ENCODE data around the gene PTRH1.

The PTRH1 gene

GRCh38 chr9:127705577-127706379 lies 9.7 kb downstream of the PTRH1 start:
- FAIRE-seq, result no peak
- no peak for TF ChIP-seq POLR2A (IDR thresholded peaks at IDR 0.05; ENCODE audit: low read depth, low read length)
- no peak for DNase-seq (ENCODE audit: insufficient read length, low spot score)

GRCh38 chr9:127703289-127703946 lies 12.0 kb downstream of the PTRH1 start:
- no peak for FAIRE-seq
- no peak for DNase-seq (ENCODE audit: insufficient read length, low spot score)
- TF ChIP-seq POLR2A (IDR thresholded peaks at IDR 0.05; ENCODE audit: low read depth, low read length), result no peak

- TF ChIP-seq POLR2A (IDR thresholded peaks at IDR 0.05; ENCODE audit: low read depth, low read length), result no peak
- DNase-seq (ENCODE audit: insufficient read length, low spot score) (no peak), FAIRE-seq (no peak)
Observed at GRCh38 chr9:127700594-127701255, 14.7 kb downstream of the PTRH1 start.

- no peak for TF ChIP-seq POLR2A (IDR thresholded peaks at IDR 0.05; ENCODE audit: low read depth, low read length)
- FAIRE-seq (no peak), DNase-seq (ENCODE audit: insufficient read length, low spot score) (no peak)
Observed at GRCh38 chr9:127700140-127700539, 15.3 kb downstream of the PTRH1 start.

GRCh38 chr9:127698985-127699670 lies 16.3 kb downstream of the PTRH1 start:
- no peak for TF ChIP-seq POLR2A (IDR thresholded peaks at IDR 0.05; ENCODE audit: low read depth, low read length)
- FAIRE-seq, result no peak
- no peak for DNase-seq (ENCODE audit: insufficient read length, low spot score)

GRCh38 chr9:127698386-127698785 lies 17.1 kb downstream of the PTRH1 start:
- TF ChIP-seq POLR2A (IDR thresholded peaks at IDR 0.05; ENCODE audit: low read depth, low read length), result no peak
- FAIRE-seq (no peak), DNase-seq (ENCODE audit: insufficient read length, low spot score) (no peak)

- no peak for FAIRE-seq
- DNase-seq (ENCODE audit: insufficient read length, low spot score), result no peak
- TF ChIP-seq POLR2A (IDR thresholded peaks at IDR 0.05; ENCODE audit: low read depth, low read length), result no peak
Observed at GRCh38 chr9:127697575-127697974, 17.9 kb downstream of the PTRH1 start.

GRCh38 chr9:127694890-127695720 lies 20.4 kb downstream of the PTRH1 start:
- FAIRE-seq, result no peak
- no peak for DNase-seq (ENCODE audit: insufficient read length, low spot score)
- TF ChIP-seq POLR2A (IDR thresholded peaks at IDR 0.05; ENCODE audit: low read depth, low read length), result no peak

- DNase-seq (ENCODE audit: insufficient read length, low spot score) (no peak), FAIRE-seq (no peak)
- TF ChIP-seq POLR2A (IDR thresholded peaks at IDR 0.05; ENCODE audit: low read depth, low read length), result no peak
Observed at GRCh38 chr9:127693697-127694096, 21.8 kb downstream of the PTRH1 start.

GRCh38 chr9:127693143-127693542 lies 22.3 kb downstream of the PTRH1 start:
- DNase-seq (ENCODE audit: insufficient read length, low spot score) (no peak), FAIRE-seq (no peak)
- no peak for TF ChIP-seq POLR2A (IDR thresholded peaks at IDR 0.05; ENCODE audit: low read depth, low read length)

GRCh38 chr9:127692071-127692470 lies 23.4 kb downstream of the PTRH1 start:
- no peak for TF ChIP-seq POLR2A (IDR thresholded peaks at IDR 0.05; ENCODE audit: low read depth, low read length)
- DNase-seq (ENCODE audit: insufficient read length, low spot score) (no peak), FAIRE-seq (no peak)

GRCh38 chr9:127690735-127691134 lies 24.7 kb downstream of the PTRH1 start:
- FAIRE-seq, result no peak
- DNase-seq (ENCODE audit: insufficient read length, low spot score), result no peak
- no peak for TF ChIP-seq POLR2A (IDR thresholded peaks at IDR 0.05; ENCODE audit: low read depth, low read length)

- TF ChIP-seq POLR2A (IDR thresholded peaks at IDR 0.05; ENCODE audit: low read depth, low read length), result no peak
- no peak for FAIRE-seq
Observed at GRCh38 chr9:127689329-127690000, 26.0 kb downstream of the PTRH1 start.

More at GRCh38 chr9:127689329-127690000, 26.0 kb downstream of the PTRH1 start:
- no peak for DNase-seq (ENCODE audit: insufficient read length, low spot score)
